B cell (primary cell): ENCODE results near the gene ARL3. TPM values are rescaled to one million over a fixed set of nuclear protein-coding genes. Genes with fewer than 3 reads are reported as not detected.

Source experiments
- ATAC-seq: fragments of 200-7000 bp; cut with Tn5 transposase; one replicate; pipeline ENCODE4 v1.10.0; 2021; ENCODE audit warnings: low read depth, mild to moderate bottlenecking, moderate number of reproducible peaks, moderate library complexity
- CTCF ChIA-PET: fragments of 350-600 bp; sonication (Branson Sonifier 250); formaldehyde crosslinking; loops from one replicate; lab custom pipeline; 2021; ENCODE audit warnings: antibody characterized with exemption, inconsistent platforms; lab: Charles Lee
- POLR2A ChIA-PET: fragments of 350-600 bp; sonication (Branson Sonifier 250); formaldehyde crosslinking; loops from one replicate; lab custom pipeline; 2021; ENCODE audit warnings: antibody characterized with exemption; lab: Charles Lee
- DNase-seq: peaks from one replicate; pipeline ENCODE4 v3.0.0; 2013
- H2AFZ ChIP-seq: 2 replicates; pipeline ENCODE4 v1.6.1; 2012; ENCODE audit warnings: mild to moderate bottlenecking, low read depth, low read length; ENCODE audit not compliant: insufficient read depth, poor library complexity, severe bottlenecking
- H3K27ac ChIP-seq, 2 donors: 1 replicate in 1 of 2; 2 replicates in 1 of 2; pipeline ENCODE4 v1.5.1; 2012 to 2013; ENCODE audit warnings: low read length in 2 of 2, mild to moderate bottlenecking in 2 of 2, moderate library complexity in 1 of 2
- H3K27me3 ChIP-seq, 4 experiments: fragments of 200-600 bp in 1 of 4; sonication (generic) in 1 of 4; replicated peaks in 1 of 4; 1 replicate in 2 of 4; 2 replicates in 2 of 4; pipeline versions ENCODE4 v1.6.1 to v1.7.0; 2013 to 2016; ENCODE audit warnings: low read length in 3 of 4, mild to moderate bottlenecking in 2 of 4, mixed read lengths in 1 of 4, moderate library complexity in 1 of 4; ENCODE audit not compliant: insufficient read depth in 4 of 4, control insufficient read depth in 3 of 4; ENCODE audit errors: control extremely low read depth in 1 of 4
- H3K36me3 ChIP-seq, 2 experiments: replicated peaks in 1 of 2; 1 replicate in 1 of 2; 2 replicates in 1 of 2; pipeline versions ENCODE4 v1.6.1 to v1.7.1; 2013; ENCODE audit warnings: low read length in 1 of 2; ENCODE audit not compliant: insufficient read depth in 2 of 2, control insufficient read depth in 1 of 2; ENCODE audit errors: control extremely low read depth in 1 of 2, extremely low read depth in 1 of 2
- H3K4me1 ChIP-seq, 2 donors: fragments of 200-600 bp in 1 of 2; sonication (generic) in 1 of 2; 1 replicate in 1 of 2; 2 replicates in 1 of 2; pipeline versions ENCODE4 v1.5.1 to v1.6.1; 2013 to 2017; ENCODE audit warnings: low read length in 2 of 2; ENCODE audit not compliant: control insufficient read depth in 2 of 2, insufficient read depth in 2 of 2
- H3K4me2 ChIP-seq: replicated peaks from 2 replicates; pipeline ENCODE3; 2012; ENCODE audit warnings: mild to moderate bottlenecking, low read depth, low read length; ENCODE audit not compliant: poor library complexity, severe bottlenecking
- H3K4me3 ChIP-seq, 5 experiments: fragments of 200-600 bp in 1 of 5; sonication (generic) in 1 of 5; 1 replicate in 3 of 5; 2 replicates in 2 of 5; pipeline versions ENCODE4 v1.5.1 to v1.7.0; 2011 to 2016; ENCODE audit warnings: low read length in 4 of 5, mild to moderate bottlenecking in 4 of 5, low read depth in 2 of 5, control low read depth in 1 of 5, moderate library complexity in 1 of 5; ENCODE audit not compliant: insufficient read depth in 1 of 5; ENCODE audit errors: control extremely low read depth in 1 of 5, extremely low read depth in 1 of 5
- H3K79me2 ChIP-seq: fragments of 200-600 bp; sonication (generic); one replicate; pipeline ENCODE4 v1.6.0; 2016; ENCODE audit warnings: low read length; ENCODE audit not compliant: control insufficient read depth, insufficient read depth
- H3K9ac ChIP-seq: fragments of 200-600 bp; sonication (generic); 2 replicates; pipeline ENCODE4 v1.6.1; 2017; ENCODE audit warnings: mild to moderate bottlenecking, low read length, moderate library complexity
- H3K9me3 ChIP-seq, 3 donors: one replicate each; pipeline versions ENCODE4 v1.6.1 to v1.7.1; 2013; ENCODE audit warnings: low read length in 2 of 3; ENCODE audit not compliant: control insufficient read depth in 2 of 3, insufficient read depth in 1 of 3; ENCODE audit errors: control extremely low read depth in 1 of 3
- H4K20me1 ChIP-seq: 2 replicates; pipeline ENCODE4 v1.6.0; 2012; ENCODE audit warnings: mild to moderate bottlenecking, low read length; ENCODE audit not compliant: insufficient read depth, control insufficient read depth, poor library complexity, severe bottlenecking
- H3K27ac Mint-ChIP-seq: one replicate; pipeline ENCODE4 v1.8.0; 2021; ENCODE audit warnings: mixed read lengths
- H3K27me3 Mint-ChIP-seq: one replicate; pipeline ENCODE4 v1.8.0; 2021; ENCODE audit warnings: mixed read lengths
- H3K4me1 Mint-ChIP-seq: one replicate; pipeline ENCODE4 v1.8.0; 2021; ENCODE audit warnings: mixed read lengths
- H3K4me3 Mint-ChIP-seq: one replicate; pipeline ENCODE4 v1.8.0; 2021; ENCODE audit warnings: mixed read lengths
- H3K9me3 Mint-ChIP-seq: one replicate; pipeline ENCODE4 v1.8.0; 2022; ENCODE audit warnings: mixed read lengths; ENCODE audit not compliant: insufficient read depth
- CTCF ChIP-seq: fragments of 200-600 bp; IDR thresholded peaks from one replicate; pipeline ENCODE4 v1.8.0; 2022; ENCODE audit warnings: antibody characterized with exemption, mild to moderate bottlenecking
- EZH2 ChIP-seq: IDR thresholded peaks from 2 replicates; pipeline ENCODE4 v1.6.1; 2012; ENCODE audit warnings: borderline replicate concordance, low read depth, mild to moderate bottlenecking, moderate library complexity, low read length; ENCODE audit not compliant: insufficient read depth, poor library complexity, severe bottlenecking
- WGBS: methylation state at CpG from one replicate; pipeline ENCODE4 v1.1.5; 2013; ENCODE audit warnings: missing lambda C conversion rate; ENCODE audit not compliant: insufficient coverage; 5-methylcytosine and 5-hydroxymethylcytosine counted together
- intact Hi-C: fragments of 100-400 bp; cut with micrococcal nuclease; formaldehyde crosslinking; loops from one replicate; pipeline ENCODE4 v1.10.0; 2022
- polyA plus RNA-seq: library from polyadenylated mRNA; depleted of rRNA; stranded (reverse); fragments of >200 nt; gene quantifications from 2 replicates; pipeline ENCODE4 v1.2.3, GENCODE V29; 2012
- total RNA-seq, 2 donors: library from RNA; stranded (reverse); fragments of 120-200 nt in 1 of 2; gene quantifications; 1 replicate in 1 of 2; 2 replicates in 1 of 2; pipeline versions ENCODE4 v1.2.3 to v1.2.4, GENCODE V29; 2013 to 2022

ARL3 gene
- total and polyA plus RNA-seq, 2 donors (not counting 1 experiment from before 2014, with no cell fraction given) = 0.91 to 5.5 TPM

GRCh38 chr10:102641402-102641801, 72.8 kb downstream of the ARL3 start:
- H3K4me1 ChIP-seq = peaks cover 4 to 13% of the 10 kb centered on the region in 2 donors
- peak overlapping the region; percentile 95 for H3K27ac Mint-ChIP-seq
- peak overlapping the region; percentile 74 to 89 (median 77) for H3K4me3 ChIP-seq
- peaks cover 22% of the 10 kb centered on the region for H3K79me2 ChIP-seq
- no peaks in the 10 kb centered on the region for H3K9me3 ChIP-seq
- H3K4me3 Mint-ChIP-seq = peak overlapping the region; percentile 93
- H3K36me3 ChIP-seq = no peaks in the 10 kb centered on the region
- TF ChIP-seq CTCF (no peak), EZH2 (no peak)
- H3K27me3 ChIP-seq = no peaks in the 10 kb centered on the region
- no peaks in the 10 kb centered on the region for H3K27me3 Mint-ChIP-seq
- H3K4me2 ChIP-seq = peak overlapping the region; percentile 94
- intact Hi-C loops = loop anchor here (5.0 kb wide), 2 partner anchors 574 to 1729 kb away; partner anchors contain the start of genes HPS6 and SLF2
- peak overlapping the region; percentile 83 for H3K9ac ChIP-seq
- peaks cover 16% of the 10 kb centered on the region for H3K4me1 Mint-ChIP-seq
- ChIA-PET POLR2A (interaction anchor here (0.7 to 1.4 kb wide), 5 partner anchors 10 to 551 kb away, joined by 3 to 13 read pairs (median 4); partner anchors contain the start of genes ACTR1A, ARL3, FBXL15 and NT5C2), CTCF (interaction anchor here (0.8 to 1.8 kb wide), 6 partner anchors 10 to 139 kb away, joined by 3 to 7 read pairs (median 3); partner anchors contain the start of genes ACTR1A, ARL3, SFXN2 and SUFU)
- DNase-seq = no peak
- WGBS = 61% methylated on average over 5 of the region's 7 CpGs
- peaks cover 5% of the 10 kb centered on the region for H4K20me1 ChIP-seq
- peak overlapping the region; percentile 85 to 97 for H3K27ac ChIP-seq
- no peaks in the 10 kb centered on the region for H3K9me3 Mint-ChIP-seq
- peak overlapping the region; percentile 76 for H2AFZ ChIP-seq
- no peak for ATAC-seq

- no peaks in the 10 kb centered on the region for H3K9me3 ChIP-seq
- Mint-ChIP-seq H3K9me3 (no peaks in the 10 kb centered on the region), H3K27me3 (no peaks in the 10 kb centered on the region), H3K4me1 (peaks cover 18% of the 10 kb centered on the region), H3K4me3 (no peak overlapping the region), H3K27ac (no peak overlapping the region)
- POLR2A ChIA-PET = no interaction called here
- peaks cover 3% of the 10 kb centered on the region for H4K20me1 ChIP-seq
- WGBS = 92% methylated on average over 2 of the region's 2 CpGs
- H3K36me3 ChIP-seq = no peaks in the 10 kb centered on the region
- no peak overlapping the region for H2AFZ ChIP-seq
- DNase-seq (no peak), ATAC-seq (no peak)
- H3K27ac ChIP-seq = no peak overlapping the region
- CTCF ChIA-PET = interaction anchor here (1.6 kb wide), 1 partner anchor 39 kb away, joined by 3 read pairs; no protein-coding TSS in a partner anchor
- H3K4me2 ChIP-seq = no peak overlapping the region
- no peaks in the 10 kb centered on the region for H3K27me3 ChIP-seq
- no peak for TF ChIP-seq CTCF
- TF ChIP-seq EZH2 = no peak
- peaks cover 4% of the 10 kb centered on the region for H3K79me2 ChIP-seq
- no peak overlapping the region for H3K4me3 ChIP-seq
- no peak overlapping the region for H3K9ac ChIP-seq
- H3K4me1 ChIP-seq = peaks cover 10 to 18% of the 10 kb centered on the region in 2 donors
- intact Hi-C loops = no loop called here
Observed at GRCh38 chr10:102639537-102639936, 74.7 kb downstream of the ARL3 start.
